Raji (cell line): ENCODE data around the gene CDK5RAP3.

Source experiments
- POLR2A ChIP-seq: IDR thresholded peaks from 2 replicates; pipeline ENCODE4 v1.6.1; 2011; ENCODE audit warnings: low read depth, low read length, control low read depth; ENCODE audit not compliant: insufficient read depth

CDK5RAP3 gene

DNA sequence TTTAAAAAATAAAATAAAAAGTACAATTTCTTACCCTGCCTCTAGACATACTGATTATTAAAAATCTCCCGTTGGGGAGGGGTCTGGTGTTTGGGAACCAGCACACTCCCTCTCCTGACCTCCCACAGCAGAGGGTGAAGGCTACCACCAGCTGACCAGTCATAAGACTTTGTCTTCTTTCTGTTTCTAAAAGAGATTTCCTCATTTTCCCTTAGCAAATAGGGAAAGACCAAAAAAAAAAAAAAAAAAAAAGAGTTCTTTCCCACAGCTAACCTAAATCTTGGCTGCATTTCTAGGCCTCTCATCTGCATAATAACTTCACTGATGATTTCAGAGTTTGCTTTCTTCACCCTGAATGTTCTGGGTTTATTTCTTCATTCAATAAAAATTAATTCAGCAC is 30.3 kb downstream of the CDK5RAP3 start:
- TF ChIP-seq POLR2A, result no peak

DNA sequence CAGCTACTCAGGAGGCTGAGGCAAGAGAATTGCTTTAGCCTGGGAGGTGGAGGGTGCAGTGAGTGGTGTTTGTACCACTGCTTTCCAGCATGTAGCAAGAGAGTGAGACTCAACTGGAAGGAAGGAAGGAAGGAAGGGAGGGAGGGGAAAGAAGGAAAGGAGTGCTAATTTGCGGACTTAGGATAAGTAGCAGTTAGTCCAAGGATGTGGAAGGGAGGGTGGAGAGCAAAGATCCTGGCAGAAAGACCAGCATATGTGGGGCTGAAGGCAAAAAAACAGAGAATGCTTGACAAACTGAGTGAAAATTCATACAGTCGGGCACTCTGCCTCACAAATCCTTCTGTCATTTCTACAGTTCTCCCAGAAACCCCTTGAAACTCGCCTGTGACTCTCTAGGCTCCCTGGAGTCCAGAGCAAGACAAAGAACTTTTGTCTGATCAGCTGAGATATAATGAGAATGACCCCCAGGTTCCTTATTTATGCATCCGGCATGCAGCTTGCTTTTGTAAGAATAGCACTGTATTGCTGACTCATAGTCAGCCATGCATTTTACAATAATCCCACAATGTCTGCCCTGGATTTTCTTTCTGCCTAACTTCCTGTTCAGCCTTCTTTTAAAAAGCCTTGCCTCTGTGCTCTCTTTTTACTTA is 31.5 kb downstream of the CDK5RAP3 start:
- TF ChIP-seq POLR2A, result no peak

DNA sequence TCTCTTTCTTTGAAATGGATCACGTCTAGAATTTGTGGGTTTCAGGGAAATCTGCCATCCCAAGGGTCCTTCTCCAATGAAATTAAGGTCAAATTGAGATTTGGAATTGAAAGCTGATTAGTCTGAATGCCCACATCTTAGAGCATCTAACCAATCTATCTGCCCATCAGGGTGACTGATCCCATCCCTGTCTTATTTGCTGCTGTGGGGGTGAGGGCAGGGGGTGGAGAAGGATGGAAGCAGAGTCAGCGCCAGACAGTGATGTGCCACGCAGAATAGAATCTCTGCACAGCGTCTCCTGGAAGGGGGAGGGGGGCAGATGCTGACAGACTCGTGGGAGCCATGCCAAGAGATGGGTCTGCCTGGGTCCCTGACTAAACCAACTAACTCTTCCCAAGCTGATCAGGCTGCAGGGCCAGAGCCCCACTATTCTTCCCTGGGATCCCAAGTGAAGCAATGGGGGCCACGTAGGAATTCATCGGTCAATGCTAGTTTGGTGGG is 32.1 kb downstream of the CDK5RAP3 start:
- no peak for TF ChIP-seq POLR2A

DNA sequence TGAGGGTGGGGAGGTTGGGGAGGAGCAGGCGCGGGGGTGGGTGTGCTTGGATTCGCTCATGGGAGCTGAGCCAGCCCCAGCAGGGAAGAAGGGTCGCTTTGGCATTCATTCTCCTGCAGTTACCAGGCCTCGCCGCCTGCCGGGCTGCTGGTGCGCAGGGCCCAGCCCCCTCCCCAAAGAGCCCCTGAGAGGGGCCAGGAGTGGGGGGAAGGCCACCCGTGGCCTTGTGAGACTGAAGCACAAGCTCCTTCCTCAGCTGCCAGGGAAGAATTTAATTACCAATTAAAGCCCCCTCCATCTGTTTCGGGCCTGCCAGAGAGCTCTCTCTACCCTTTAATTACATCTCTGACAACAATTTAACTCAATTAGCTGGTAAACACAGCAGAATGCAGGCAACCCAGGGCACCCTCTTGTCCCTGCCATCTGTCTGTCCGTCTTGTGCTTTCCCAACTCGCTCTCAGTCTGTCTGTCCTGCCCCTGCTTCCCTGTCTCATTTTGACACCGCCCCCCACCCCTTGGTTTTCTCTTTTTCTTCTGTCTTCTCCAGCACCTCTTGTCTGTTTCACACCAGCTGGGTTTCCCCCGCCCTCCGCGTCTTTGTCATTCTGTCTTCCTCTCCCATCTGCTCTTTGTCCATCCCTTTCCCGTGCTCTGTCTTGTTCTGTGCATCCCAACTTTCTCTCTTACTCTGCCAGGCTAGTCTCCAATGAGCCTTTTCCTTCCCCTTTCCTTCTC is 32.7 kb downstream of the CDK5RAP3 start:
- TF ChIP-seq POLR2A, result no peak

DNA sequence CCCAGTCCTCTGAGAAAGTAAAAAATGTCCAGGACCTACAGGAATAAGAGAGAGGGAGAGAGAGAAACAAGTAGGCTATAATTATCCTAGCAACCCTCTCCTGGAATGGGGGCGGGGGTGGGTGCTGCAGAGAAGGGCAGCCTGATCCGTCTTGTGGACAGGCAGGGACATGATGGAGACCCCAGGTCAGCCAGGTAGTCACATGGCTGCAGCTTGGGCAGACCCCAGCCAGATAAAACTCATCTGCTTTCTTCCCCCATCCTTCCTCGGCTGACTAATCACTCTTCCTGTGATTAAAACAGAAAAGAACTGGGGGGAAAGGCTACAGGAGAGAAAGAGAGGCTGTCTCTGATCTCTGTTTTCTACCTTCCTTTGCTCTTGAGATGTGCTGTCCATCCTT is 34.1 kb downstream of the CDK5RAP3 start:
- TF ChIP-seq POLR2A, result no peak

DNA sequence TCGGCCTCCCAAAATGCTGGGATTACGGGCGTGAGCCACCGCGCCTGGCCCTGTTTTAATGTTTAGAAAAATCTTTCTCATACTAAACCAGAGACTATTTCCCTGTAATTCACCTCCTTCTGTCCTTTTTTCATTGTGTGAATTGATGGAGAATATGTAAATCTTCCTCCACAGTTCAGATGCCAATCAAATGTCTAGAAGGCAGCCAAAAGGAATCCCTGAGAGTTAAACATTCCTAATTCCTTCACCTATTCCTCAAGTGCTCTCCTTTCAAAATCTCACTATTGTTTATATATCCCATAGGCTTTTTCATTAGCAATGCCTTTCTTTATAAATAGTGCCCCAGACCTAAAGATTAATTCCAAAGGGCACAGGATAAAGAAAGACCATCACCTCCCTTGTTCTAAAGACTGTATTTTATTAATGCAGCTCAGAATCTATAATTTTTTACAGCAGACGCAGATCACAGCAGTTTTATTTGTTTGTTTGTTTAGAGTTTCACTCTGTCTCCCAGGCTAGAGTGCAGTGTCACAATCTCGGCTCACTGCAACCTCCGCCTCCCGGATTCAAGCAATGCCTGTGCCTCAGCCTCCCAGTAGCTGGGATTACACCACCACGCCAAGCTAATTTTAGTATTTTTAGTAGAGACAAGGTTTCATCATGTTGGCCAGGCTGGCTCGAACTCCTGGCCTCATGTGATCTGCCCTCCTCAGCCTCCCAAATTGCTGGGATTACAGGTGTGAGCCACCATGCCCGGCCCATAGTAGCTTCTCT is 36.2 kb downstream of the CDK5RAP3 start:
- no peak for TF ChIP-seq POLR2A

DNA sequence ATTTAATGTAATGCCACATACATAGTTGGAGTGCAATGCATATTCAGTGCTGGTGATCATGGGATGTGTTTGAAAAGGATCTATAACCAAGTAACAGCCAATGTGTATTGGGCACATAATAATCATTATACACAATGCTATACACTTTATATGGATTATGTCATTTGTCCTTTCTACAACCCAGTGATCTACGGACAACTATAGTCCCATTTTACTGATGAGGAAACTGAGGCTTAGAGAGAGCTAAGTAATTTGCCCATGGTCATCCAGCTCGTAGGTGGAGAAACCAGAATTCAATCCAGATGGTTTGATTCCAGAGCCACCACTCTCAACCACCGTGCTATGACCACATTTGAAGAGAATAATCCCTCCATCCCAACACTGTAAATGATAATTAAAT is 39.3 kb downstream of the CDK5RAP3 start:
- TF ChIP-seq POLR2A, result no peak

DNA sequence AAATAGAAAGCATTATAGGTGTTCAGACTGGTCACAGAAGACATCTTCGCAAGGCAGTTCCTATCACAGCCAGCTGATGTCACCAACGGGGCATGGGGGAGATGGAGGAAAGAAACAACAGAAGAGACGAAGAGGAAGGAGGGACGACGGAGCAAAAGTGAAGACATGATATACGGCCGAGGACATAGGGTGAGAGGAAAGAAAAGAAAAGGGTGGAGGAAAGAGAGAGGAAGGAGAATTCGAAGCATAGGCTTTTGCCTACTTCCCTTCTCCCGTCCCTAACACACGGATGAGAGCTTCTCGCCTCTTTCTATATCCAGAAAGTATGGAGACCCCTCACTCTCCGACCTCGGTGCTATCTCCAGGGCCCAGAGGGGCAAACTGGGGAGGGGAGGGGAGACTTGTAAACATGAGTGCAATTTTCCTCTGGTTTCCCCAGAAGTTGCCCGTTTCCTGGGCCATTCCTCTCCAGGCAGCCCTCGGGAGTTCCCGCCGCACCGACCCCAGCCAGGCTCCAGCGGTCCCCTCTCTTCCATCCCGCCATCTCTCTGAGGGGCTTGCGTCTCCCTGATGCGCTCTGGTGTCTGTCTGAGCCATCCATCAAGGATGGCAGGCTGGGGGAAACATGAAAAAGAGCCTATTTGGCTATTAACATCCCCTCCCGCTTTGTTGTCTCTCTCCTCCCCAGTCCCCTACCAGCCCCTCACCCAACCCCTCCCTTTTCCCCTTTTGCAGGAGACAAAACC is 40.7 kb downstream of the CDK5RAP3 start:
- no peak for TF ChIP-seq POLR2A

DNA sequence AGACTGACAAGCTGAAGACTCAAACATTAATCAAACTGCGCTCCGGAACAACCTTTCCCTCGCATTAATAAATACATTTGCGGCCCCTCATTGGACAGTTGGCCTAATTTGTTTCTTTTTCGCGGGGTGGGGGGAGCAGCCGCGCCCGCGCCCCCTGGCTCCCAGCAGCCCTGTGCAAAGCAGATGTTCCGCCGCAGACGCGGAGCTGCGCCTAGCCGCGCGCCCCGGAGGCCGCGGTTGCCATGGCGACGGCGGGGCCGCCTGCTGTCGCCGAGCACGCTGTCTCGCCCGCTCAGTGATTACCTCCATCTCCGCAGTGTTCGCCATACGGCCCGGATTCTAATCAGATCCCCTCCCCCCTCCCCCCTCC is 41.2 kb downstream of the CDK5RAP3 start:
- no peak for TF ChIP-seq POLR2A

DNA sequence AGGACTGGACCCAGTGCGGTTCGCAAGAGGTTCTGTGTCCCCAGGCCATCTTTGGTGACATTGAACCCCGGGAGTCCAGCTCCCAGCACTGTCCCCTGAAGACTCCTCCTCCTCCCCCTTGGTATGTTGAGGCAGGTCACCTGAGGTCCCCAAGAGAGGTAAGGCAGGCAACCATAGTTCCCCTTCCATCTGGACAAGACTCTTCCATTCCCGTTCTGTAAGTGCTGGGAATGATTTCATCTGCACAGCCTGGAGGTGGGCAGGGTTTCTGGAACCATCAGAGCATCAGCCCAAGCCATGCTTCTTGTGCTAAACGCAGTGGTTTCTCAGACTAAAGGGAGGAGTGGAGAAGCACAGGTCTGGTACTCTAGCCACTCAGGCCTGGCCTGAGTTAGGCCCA is 41.7 kb downstream of the CDK5RAP3 start:
- TF ChIP-seq POLR2A, result no peak

DNA sequence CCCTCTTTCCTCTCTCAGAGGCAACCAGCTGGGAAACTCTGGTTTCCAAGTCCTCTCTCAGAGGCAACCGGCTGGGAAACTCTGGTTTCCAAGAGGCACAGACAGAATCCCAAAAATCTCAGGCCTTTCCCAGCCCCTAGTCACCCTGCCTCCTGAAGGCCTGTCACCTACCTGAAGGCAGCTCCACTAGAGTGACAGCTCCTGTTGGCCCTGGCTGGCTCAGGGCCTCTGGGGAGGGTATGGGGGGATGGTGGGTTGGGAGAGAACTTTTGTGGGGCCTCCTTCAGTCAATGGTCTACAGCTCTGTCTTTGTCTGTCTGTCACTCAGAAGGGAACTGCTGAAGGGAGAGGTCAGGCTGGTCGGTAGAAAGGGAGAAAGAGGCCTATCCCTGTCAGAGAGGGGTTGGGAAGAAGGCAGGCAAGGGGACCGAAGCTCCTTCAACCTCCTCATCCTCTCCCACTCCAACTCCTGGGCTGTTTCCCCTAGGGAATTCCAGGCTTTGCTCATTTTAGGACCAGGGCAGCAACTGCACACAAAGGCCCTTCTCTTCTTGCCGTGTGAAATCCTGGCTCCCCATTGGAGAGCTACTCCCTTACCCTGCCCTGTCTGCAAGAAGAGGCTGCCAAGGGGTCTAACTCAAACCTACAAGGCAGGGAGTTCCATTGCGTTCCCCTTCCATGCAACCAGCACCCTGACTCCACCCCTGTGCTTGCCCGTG is 43.1 kb downstream of the CDK5RAP3 start:
- no peak for TF ChIP-seq POLR2A

DNA sequence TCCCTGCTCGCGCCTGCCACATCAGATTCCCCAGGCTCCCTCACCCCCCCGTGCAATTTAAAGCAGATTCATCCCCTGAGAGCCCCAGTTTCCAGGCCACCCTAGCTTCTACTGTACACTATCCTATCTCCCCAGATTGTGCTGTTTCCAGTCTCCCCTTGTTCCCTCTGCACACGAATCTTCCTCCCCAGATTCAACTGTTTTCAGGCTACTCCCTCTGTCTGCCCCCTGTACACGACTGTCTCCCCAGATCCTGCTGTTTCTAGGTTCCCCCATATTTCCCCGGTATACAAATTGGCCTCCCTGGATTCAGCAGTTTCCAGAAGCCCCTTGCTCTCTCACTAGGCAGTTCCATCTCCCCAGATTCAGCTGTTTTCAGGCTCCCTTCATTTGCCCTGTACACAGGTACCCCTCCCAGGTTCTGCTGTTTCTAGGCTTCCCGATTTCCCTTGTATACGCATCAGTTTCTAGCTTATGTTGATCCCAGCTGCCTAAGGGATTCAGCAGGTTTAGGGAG is 43.7 kb downstream of the CDK5RAP3 start:
- TF ChIP-seq POLR2A, result no peak

DNA sequence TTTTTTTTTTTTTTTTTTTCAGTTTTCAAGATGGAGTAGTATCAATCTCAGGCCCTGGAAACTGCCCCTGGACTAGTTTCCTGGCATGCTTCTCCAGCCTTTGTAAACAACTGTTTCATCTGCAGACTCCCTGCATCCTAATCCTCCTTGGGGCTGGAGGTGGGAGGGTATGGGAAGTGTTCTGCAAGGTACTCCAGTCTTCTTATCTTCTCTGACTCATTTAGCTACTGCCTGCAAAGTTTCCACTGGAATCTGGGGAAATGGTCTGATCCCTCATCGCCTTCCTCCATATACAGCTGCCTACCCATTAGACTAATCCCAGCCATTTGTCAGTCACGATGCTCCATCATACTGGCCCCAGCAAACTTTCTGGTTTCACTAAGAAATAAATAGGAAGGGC is 45.2 kb downstream of the CDK5RAP3 start:
- TF ChIP-seq POLR2A, result no peak

DNA sequence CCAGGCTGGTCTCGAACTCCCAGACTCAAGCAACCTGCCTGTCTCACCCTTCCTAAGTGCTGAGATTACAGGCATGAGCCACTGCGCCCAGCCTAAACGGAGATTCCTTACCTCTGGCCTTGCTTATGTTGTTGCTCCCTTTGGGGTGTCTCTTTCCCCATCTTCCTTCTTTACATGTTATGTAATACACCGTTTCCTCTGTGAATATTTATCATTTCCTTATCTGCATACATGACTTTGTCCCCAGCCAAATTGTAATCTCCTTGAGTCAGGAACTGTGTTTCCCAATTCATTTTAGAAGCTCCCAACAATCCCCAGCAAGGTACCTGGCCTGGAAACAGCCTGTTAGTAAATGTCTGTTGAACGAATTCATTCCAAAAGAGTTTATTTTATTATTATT is 51.0 kb downstream of the CDK5RAP3 start:
- TF ChIP-seq POLR2A, result no peak

DNA sequence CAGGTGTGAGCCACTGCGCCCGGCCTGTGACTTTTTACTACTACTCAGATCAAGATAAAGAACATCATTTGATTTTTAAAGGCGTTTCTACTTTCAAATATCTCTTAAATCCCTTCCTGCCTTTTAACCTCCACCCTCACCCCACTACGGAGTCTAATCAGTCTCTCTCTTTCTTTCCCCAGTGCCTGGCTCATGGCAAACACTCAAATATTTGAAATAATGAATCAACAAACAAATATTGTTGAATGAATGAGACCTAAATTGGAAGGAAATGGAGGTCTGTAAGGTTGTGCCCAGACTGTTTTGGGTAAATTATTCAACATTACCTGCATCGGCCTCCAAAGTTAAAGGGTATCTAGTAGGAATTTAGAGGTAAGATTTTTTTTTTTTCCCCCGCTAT is 52.0 kb downstream of the CDK5RAP3 start:
- no peak for TF ChIP-seq POLR2A
